ENCODE data around the gene ELOVL3. TPM values are rescaled to one million over a fixed set of nuclear protein-coding genes. Genes with fewer than 3 reads are reported as not detected.

The ELOVL3 gene
- total and polyA plus RNA-seq, 2 experiments from 2014 or later = 0.10 TPM; not detected in 1

DNA sequence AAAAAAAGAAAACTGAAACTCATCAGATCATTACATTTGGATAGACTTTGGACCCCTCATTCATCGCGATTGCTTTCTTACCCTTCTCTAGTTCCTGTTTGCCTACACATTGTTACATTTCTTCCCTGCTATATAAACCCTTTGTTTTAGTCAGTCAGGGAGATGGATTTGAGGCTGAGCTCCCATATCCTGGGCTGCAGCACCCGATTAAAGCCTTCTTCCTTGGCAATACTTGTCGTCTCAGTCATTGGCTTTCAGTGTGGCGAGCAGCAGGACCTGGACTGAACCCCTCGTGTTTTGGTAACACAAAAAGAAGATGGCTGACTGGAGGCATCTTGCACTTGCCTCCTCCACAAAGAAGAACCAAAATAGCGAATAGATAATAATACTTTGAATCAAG, 34.1 kb upstream of the ELOVL3 start:
- DNase-seq (ENCODE audit: low read depth in 1 of 2, low spot score in 1 of 2) = no peak
- Histone ChIP-seq H3K27ac (no peak overlapping the region), H3K9me3 (ENCODE audit: low read depth) (no peaks in the 10 kb centered on the region), H3K4me1 (ENCODE audit: low read depth) (no peaks in the 10 kb centered on the region), H3K27me3 (no peaks in the 10 kb centered on the region), H3K4me3 (no peak overlapping the region), H3K36me3 (no peaks in the 10 kb centered on the region)
- TF ChIP-seq, protein P1, sequence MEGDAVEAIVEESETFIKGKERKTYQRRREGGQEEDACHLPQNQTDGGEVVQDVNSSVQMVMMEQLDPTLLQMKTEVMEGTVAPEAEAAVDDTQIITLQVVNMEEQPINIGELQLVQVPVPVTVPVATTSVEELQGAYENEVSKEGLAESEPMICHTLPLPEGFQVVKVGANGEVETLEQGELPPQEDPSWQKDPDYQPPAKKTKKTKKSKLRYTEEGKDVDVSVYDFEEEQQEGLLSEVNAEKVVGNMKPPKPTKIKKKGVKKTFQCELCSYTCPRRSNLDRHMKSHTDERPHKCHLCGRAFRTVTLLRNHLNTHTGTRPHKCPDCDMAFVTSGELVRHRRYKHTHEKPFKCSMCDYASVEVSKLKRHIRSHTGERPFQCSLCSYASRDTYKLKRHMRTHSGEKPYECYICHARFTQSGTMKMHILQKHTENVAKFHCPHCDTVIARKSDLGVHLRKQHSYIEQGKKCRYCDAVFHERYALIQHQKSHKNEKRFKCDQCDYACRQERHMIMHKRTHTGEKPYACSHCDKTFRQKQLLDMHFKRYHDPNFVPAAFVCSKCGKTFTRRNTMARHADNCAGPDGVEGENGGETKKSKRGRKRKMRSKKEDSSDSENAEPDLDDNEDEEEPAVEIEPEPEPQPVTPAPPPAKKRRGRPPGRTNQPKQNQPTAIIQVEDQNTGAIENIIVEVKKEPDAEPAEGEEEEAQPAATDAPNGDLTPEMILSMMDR (IDR thresholded peaks at IDR 0.05; ENCODE audit: low read depth, low read length) = no peak

DNA sequence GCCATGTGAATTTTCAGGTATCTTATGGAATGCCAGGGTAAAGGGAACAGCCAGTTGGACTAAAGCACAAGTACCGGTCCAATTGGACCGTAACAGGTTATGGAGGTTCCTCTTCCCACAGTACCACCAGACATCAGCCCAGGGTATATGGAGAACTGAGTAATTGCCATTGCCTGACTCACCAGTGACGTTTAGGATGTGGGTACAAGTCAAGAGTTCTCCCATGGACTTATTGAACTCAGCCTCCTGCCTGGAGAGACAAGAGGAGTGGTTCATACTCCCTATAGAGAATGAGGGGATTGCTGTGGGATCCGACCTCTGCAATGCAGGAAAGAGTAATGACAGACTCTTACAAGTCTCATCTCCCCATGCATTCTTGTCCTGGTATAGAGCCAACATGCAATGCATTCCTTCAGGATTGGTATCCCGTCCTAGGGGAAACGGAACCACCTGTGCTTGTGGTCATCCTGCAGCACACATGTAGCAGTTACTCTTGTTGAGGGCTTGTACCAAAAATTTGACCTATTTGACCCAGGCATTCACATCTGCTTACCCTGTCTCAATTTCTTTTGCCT, 30.7 kb upstream of the ELOVL3 start:
- Histone ChIP-seq H3K9me3 (ENCODE audit: low read depth) (no peaks in the 10 kb centered on the region), H3K4me1 (ENCODE audit: low read depth) (no peaks in the 10 kb centered on the region), H3K27me3 (no peaks in the 10 kb centered on the region), H3K4me3 (no peak overlapping the region), H3K27ac (no peak overlapping the region), H3K36me3 (no peaks in the 10 kb centered on the region)
- no peak for DNase-seq (ENCODE audit: low read depth in 1 of 2, low spot score in 1 of 2)
- TF ChIP-seq, protein P1 (IDR thresholded peaks at IDR 0.05; ENCODE audit: low read depth, low read length) = no peak

DNA sequence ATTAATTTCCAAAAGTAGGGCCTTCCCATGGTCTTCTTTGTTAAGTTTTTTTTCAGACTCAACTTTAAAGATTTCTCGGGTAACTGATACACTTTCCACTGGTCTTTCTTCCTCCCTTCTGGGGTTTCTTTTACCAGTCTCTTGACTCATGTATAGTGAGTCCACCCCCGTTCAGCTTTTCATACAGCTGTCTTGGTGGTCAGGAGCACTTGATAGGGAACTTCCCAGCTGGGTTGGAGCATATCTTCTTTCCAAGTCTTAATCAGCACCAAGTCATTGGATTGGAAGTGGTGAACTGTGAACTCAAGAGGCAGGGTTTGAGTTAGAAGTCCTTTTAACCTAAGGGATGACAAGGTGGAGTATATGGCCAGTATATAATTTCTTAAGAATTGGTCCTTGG, 29.2 kb upstream of the ELOVL3 start:
- H3K27ac ChIP-seq = no peak overlapping the region
- no peaks in the 10 kb centered on the region for H3K36me3 ChIP-seq
- TF ChIP-seq, protein P1 (IDR thresholded peaks at IDR 0.05; ENCODE audit: low read depth, low read length) = no peak
- no peak for DNase-seq (ENCODE audit: low read depth in 1 of 2, low spot score in 1 of 2)
- no peaks in the 10 kb centered on the region for H3K9me3 ChIP-seq (ENCODE audit: low read depth)
- no peaks in the 10 kb centered on the region for H3K4me1 ChIP-seq (ENCODE audit: low read depth)
- no peaks in the 10 kb centered on the region for H3K27me3 ChIP-seq
- no peak overlapping the region for H3K4me3 ChIP-seq

DNA sequence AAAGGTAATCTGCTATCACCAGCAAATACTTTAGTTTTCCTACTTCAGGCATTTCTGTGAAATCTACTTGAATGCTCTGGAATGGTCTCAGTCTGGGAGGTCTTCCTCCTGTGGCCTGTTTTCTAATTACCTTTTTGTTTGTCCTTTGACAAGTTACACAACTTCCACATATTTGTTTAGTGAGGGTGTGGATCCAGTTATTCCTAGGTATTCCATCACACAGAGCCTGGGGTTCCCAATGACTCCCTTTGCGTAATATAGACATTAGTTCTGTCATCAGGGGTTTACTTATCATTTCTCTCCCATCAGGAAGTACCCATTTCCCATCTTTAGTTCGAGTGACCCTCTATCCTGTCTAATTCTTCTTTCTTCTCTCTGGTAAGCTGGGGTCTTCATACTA, 28.1 kb upstream of the ELOVL3 start:
- H3K27me3 ChIP-seq = no peaks in the 10 kb centered on the region
- H3K36me3 ChIP-seq = no peaks in the 10 kb centered on the region
- DNase-seq (ENCODE audit: low read depth in 1 of 2, low spot score in 1 of 2) = no peak
- no peak overlapping the region for H3K27ac ChIP-seq
- no peaks in the 10 kb centered on the region for H3K9me3 ChIP-seq (ENCODE audit: low read depth)
- H3K4me3 ChIP-seq = no peak overlapping the region
- no peaks in the 10 kb centered on the region for H3K4me1 ChIP-seq (ENCODE audit: low read depth)
- TF ChIP-seq, protein P1 (IDR thresholded peaks at IDR 0.05; ENCODE audit: low read depth, low read length) = no peak

DNA sequence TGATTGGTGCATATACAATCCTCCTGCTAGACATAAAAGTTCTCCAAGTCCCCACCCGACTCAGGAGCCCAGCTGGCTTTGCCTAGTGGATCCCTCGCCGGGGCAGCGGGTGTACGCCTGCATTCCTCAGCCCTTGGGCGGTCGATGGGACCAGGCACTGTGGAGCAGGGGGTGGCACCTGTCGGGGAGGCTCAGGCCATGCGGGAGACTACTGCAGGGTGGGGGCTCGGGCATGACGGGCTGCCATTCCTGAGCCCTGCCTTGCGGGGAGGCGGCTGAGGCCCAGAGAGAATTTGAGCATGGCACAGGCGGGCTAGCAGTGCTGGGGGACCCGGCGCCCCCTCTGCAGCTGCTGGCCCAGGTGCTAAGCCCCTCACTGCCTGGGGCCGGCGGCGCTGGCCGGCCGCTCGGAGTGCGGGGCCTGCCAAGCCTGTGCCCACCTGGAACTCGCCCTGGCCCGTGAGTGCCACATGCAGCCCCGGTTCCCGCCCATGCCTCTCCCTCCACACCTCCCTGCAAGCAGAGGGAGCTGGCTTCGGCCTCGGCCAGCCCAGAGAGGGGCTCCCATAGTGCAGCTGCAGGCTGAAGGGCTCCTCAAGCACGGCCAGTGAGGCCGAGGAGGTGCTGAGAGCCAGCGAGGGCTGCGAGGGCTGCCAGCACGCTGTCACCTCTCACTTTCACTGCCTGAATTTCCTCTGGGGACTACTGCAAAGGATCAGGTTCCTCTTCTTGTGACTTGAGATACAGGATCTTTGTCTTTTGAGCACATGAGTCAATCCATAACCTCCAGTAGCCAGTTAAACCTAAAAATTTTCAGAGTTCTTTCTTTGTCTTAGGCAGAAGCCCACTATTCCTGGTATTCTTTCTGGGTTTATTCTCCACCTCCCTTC, 25.1 kb upstream of the ELOVL3 start:
- Histone ChIP-seq H3K36me3 (no peaks in the 10 kb centered on the region), H3K27ac (no peak overlapping the region), H3K4me3 (no peak overlapping the region), H3K27me3 (no peaks in the 10 kb centered on the region), H3K4me1 (ENCODE audit: low read depth) (no peaks in the 10 kb centered on the region), H3K9me3 (ENCODE audit: low read depth) (no peaks in the 10 kb centered on the region)
- DNase-seq (ENCODE audit: low read depth in 1 of 2, low spot score in 1 of 2) = no peak
- TF ChIP-seq, protein P1 (IDR thresholded peaks at IDR 0.05; ENCODE audit: low read depth, low read length) = no peak

Measured in cardiac muscle cell (in vitro differentiated cells and primary cell).